RWPE1 (cell line): ENCODE measurements around the gene RAC3.
A peak's percentile ranks its signal among the peaks of the same experiment; 100 is the strongest.

Experiments used
- CTCF ChIA-PET: fragments of 350-600 bp; sonication (Branson Sonifier 250); formaldehyde crosslinking; extraction: SDS; loops from one replicate; lab custom pipeline; 2021; lab: Yijun Ruan, JAX
- POLR2A ChIA-PET: fragments of 400-600 bp; formaldehyde crosslinking; extraction: SDS; loops from one replicate; lab custom pipeline; 2020; ENCODE audit warnings: antibody characterized with exemption; ENCODE audit not compliant: low non-redundant PET; lab: Yijun Ruan, JAX
- DNase-seq: peaks from one replicate; pipeline ENCODE4 v3.0.0; 2012; ENCODE audit warnings: low spot score
- H3K27ac ChIP-seq: fragments of 450-650 bp; 2 replicates; pipeline ENCODE4 v1.5.1; 2017
- CTCF ChIP-seq: fragments of 450-650 bp; conservative IDR thresholded peaks from 2 replicates; pipeline ENCODE4 v1.5.1; 2017; ENCODE audit warnings: low read depth, mild to moderate bottlenecking

The RAC3 gene

GRCh38 chr17:82062076-82062983 is 30.9 kb downstream of the RAC3 start:
- H3K27ac ChIP-seq: peak overlapping the region; percentile 79
- TF ChIP-seq CTCF: no peak
- ChIA-PET POLR2A (no interaction called here), CTCF (interaction anchor here (0.6 to 0.7 kb wide), 3 partner anchors 32 to 59 kb away, joined by 3 to 4 read pairs (median 3); no protein-coding TSS in a partner anchor)
- DNase-seq: no peak

- ChIA-PET CTCF (interaction anchor here (0.6 to 0.7 kb wide), 3 partner anchors 14 to 59 kb away, joined by 3 to 4 read pairs (median 3); no protein-coding TSS in a partner anchor), POLR2A (no interaction called here)
- no peak for TF ChIP-seq CTCF
- H3K27ac ChIP-seq: peak overlapping the region; percentile 79
- DNase-seq: no peak
Observed at GRCh38 chr17:82062984-82063368, 31.5 kb downstream of the RAC3 start.

GRCh38 chr17:82063424-82064415 is 32.2 kb downstream of the RAC3 start:
- no peak for DNase-seq
- TF ChIP-seq CTCF: no peak
- CTCF ChIA-PET: interaction anchor here (0.6 to 0.7 kb wide), 4 partner anchors 13 to 58 kb away, joined by 3 read pairs; no protein-coding TSS in a partner anchor

GRCh38 chr17:82064433-82065192 is 33.1 kb downstream of the RAC3 start:
- ChIA-PET CTCF (interaction anchor here (0.7 kb wide), 1 partner anchor 15 kb away, joined by 3 read pairs; no protein-coding TSS in a partner anchor), POLR2A (interaction anchor here (0.6 to 1.0 kb wide), 2 partner anchors 13 to 21 kb away, joined by 3 to 4 read pairs; partner anchors contain the start of genes GPS1 and RFNG)
- peak; percentile 50 for DNase-seq
- TF ChIP-seq CTCF: no peak
- peak overlapping the region; percentile 79 for H3K27ac ChIP-seq

More at GRCh38 chr17:82063424-82064415, 32.2 kb downstream of the RAC3 start:
- POLR2A ChIA-PET: no interaction called here
- H3K27ac ChIP-seq: peak overlapping the region; percentile 79

GRCh38 chr17:82065193-82065637 is 33.7 kb downstream of the RAC3 start:
- TF ChIP-seq CTCF: no peak
- DNase-seq: peak; percentile 30
- CTCF ChIA-PET: no interaction called here
- peak overlapping the region; percentile 79 for H3K27ac ChIP-seq
- POLR2A ChIA-PET: interaction anchor here (0.6 to 1.0 kb wide), 2 partner anchors 16 to 22 kb away, joined by 3 read pairs; no protein-coding TSS in a partner anchor
